GM19328 (cell line): ENCODE measurements around the gene TSPAN7.

Experiments
- ATAC-seq: cut with Tn5 transposase; IDR thresholded peaks from one replicate; pipeline ENCODE4 v1.9.1; 2021; ENCODE audit warnings: mild to moderate bottlenecking, moderate library complexity; ENCODE audit not compliant: unreplicated experiment

The TSPAN7 gene

DNA sequence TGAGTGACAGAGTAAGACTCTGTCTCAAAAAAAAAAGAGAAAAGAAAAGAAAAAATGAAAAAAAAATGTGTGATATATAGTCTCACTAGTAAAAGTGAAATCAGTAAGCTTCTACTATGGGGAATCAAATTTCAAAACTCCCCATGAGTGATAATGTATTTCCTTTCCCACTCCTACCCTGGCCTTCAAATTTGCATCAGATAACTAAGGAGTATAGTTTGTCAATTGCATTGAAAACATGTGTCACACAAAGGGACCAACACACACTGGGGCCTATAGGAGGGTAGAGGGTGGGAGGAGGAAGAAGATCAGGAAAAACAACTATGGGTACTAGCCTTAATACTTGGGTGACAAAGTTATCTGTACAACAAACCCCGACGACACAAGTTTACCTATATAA lies 118.4 kb downstream of the TSPAN7 start:
- no peak for ATAC-seq

DNA sequence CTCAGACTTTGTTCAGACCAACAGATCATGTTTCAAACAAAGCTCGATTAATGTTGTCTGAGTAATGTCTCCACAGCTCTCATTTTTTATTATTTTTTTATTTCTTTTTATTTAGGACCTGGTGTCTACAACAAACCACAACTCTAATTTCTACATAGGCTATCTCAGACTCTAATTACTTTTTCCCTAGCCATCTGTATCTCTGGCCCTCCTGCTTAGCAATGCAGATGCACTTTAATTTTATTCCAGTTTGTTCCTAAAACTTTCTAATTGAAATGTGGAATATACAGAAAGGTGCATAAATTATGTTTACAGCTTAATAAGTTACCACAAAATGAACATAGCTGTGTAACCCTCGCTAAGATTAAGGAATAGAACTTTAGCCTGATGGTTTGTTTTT lies 120.8 kb downstream of the TSPAN7 start:
- ATAC-seq, result no peak

GRCh38 chrX:38692961-38693360 lies 131.6 kb downstream of the TSPAN7 start:
- ATAC-seq, result no peak

DNA sequence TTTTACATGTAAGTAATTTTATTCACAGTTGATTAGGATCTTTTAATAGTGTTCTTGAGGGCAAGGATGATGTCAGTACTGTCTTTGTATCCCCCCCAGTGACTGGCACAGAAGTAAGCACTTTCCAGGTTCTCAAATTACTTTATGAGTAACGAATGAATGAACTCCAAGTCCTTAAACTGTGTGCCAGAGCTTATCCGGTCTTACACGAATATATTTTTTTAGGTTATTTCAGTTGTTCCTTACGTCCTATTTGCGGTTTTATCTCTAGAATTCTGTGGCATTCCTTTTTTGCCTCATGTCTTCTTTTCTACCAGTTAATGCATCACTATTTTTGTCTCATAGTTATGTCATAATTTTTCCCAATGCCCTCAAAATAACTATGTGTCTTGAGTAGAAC lies 133.1 kb downstream of the TSPAN7 start:
- ATAC-seq, result no peak

DNA sequence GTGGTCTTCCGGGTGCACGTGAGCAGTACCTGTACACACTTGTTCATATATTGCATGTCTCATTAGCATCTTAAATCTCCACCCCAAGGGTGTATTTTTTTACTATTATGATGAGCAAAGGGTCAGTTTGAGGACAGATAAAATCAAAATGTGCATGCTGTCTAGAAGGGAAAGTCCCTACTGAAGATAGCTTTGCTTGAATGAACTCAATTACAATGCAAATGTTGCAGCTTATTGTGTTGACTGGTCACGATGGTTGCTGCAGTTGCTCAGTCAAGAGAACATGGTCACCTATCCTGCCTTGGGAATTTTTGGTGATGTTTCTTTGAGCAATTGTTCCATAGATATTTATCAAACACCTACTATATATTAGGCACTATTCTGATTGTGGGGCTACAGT lies 136.1 kb downstream of the TSPAN7 start:
- ATAC-seq, result no peak

GRCh38 chrX:38699121-38699520 lies 137.8 kb downstream of the TSPAN7 start:
- ATAC-seq, result no peak

DNA sequence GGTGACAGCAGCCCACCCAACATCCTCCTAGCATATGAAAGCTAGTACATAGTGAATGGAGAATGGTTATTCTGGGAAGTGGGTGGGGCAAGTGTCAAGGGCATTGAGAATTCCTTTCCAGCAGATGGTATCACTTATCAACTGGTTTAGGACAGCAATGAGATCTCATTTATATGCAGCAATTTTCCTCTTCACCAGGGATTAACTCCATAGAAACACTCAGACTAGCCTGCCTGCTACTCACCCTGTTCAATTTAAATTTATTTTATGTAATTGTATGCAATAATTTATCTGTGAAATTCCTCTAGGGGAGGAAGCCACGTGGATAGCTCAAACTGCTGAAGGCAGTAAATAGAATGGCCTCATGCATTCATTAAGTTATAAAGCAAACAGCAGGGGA lies 138.4 kb downstream of the TSPAN7 start:
- ATAC-seq, result no peak

- no peak for ATAC-seq
These were observed 139.7 kb downstream of the TSPAN7 start for GRCh38 chrX:38701073-38701472.

- no peak for ATAC-seq
These were observed 143.0 kb downstream of the TSPAN7 start for GRCh38 chrX:38704146-38704882.

- ATAC-seq, result no peak
These were observed 156.5 kb downstream of the TSPAN7 start for GRCh38 chrX:38717871-38718270.

DNA sequence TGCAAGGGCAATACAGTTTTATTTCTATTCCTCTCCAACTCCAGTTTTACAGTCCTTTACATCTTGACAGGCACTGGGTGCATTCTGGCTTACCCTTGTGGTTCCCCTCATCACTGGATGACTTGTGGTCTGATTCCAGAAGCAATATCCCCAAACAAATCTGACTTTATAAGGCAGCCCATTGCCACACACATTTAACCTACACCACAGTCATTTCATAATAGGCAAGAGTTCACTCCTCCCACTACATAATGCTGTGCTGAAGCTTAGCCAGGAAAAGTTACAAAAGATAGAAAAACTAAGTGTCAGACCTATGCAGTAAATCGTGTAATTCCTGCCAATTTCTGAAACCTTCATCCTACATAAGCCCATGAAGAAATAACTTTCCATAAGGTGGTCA lies 157.0 kb downstream of the TSPAN7 start:
- no peak for ATAC-seq

DNA sequence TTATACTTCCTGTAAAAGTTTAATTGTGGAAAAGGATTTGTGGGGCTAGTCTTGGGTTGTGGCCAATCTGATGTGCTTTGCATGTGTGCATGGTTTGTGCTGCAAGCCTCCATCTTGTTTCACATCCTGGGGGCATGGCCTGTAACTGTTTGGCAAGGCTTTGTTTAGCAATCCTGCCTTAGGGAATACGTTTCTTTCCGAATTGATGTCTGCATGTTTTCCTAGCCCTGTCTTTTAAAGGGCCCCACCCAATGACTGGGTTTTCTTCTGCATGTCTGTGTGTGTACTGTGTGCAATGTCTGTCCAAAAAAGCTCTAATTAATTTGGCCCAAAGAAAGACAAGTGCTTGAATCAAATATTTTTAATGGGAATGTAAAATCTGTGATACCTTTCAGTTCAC lies 165.3 kb downstream of the TSPAN7 start:
- ATAC-seq, result no peak

DNA sequence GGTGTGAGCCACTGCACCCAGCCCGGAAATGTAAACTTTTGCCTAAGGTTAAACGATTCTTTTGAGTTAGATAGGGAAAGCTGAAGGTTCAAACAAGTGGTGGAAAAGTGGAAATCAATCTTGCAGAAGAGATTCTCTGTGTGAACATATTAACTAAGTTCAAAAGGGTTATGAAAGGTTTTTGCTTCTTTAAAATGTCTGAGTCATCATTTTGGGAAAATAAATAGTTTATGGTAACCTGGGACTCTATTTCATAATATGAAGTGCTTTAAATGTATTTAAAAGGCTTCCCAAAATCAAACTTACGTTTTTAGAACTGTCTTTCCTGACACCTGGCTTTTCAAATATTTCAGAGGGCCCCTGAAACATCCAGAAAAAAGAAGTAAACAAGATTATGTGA lies 166.3 kb downstream of the TSPAN7 start:
- no peak for ATAC-seq

DNA sequence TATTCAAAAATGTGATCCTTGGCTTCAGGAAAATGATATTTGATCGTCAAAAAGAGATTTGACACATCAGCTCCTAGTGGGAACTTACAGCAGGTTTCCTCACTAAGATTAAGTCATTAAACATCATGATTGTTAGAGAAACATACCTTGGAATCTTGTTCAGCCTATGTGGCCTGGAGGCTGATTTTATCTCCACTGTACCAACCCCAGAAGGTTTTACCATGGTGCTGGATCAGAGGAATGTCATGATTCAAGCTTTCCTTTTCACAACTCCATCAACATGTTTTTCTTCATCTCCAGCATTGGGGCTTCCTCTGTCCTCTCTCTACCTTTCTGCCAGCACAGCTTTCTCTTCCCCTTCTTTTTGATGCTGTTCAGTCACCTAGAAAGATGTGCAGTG lies 171.5 kb downstream of the TSPAN7 start:
- ATAC-seq, result no peak
